Stomach (tissue), 9 donors: ENCODE results near the gene BNC2. TPM values are rescaled to one million over a fixed set of nuclear protein-coding genes. Genes with fewer than 3 reads are reported as not detected.

ENCODE experiments used
- DNase-seq, 2 donors: peaks; one replicate each; pipeline versions ENCODE4 v3.0.0 to v3.0.0-alpha.2; 2013 to 2019
- H3K27ac ChIP-seq, 5 donors: fragments of 200-600 bp in 4 of 5; sonication (generic) in 4 of 5; one replicate each; pipeline ENCODE4 v1.5.1; 2013 to 2019; ENCODE audit warnings: mild to moderate bottlenecking in 1 of 5, moderate library complexity in 1 of 5
- H3K27me3 ChIP-seq, 3 donors: fragments of 200-600 bp; sonication (generic); one replicate each; pipeline ENCODE4 v1.5.1; 2017 to 2019; ENCODE audit warnings: mixed run types in 1 of 3
- H3K36me3 ChIP-seq, 4 donors: fragments of 200-600 bp; sonication (generic); 1 replicate in 3 of 4; 2 replicates in 1 of 4; pipeline ENCODE4 v1.5.1; 2016 to 2019
- H3K4me1 ChIP-seq, 4 donors: fragments of 200-600 bp; sonication (generic); one replicate each; pipeline ENCODE4 v1.5.1; 2016 to 2019
- H3K4me3 ChIP-seq, 4 donors: fragments of 200-600 bp; sonication (generic) in 3 of 4; one replicate each; pipeline ENCODE4 v1.5.1; 2016 to 2019; ENCODE audit warnings: mild to moderate bottlenecking in 1 of 4
- H3K9me3 ChIP-seq, 4 donors: fragments of 200-600 bp; sonication (generic); one replicate each; pipeline ENCODE4 v1.5.1; 2016 to 2019
- EP300 ChIP-seq: sonication (generic); formaldehyde crosslinking; IDR thresholded peaks from one replicate; pipeline ENCODE4 v1.6.1; 2017; ENCODE audit warnings: antibody characterized with exemption
- POLR2A ChIP-seq, 4 donors: fragments of 450-650 bp; IDR thresholded peaks; one replicate each; pipeline ENCODE4 v1.6.1; 2016; ENCODE audit warnings: antibody characterized with exemption in 4 of 4, control low read depth in 2 of 4, mild to moderate bottlenecking in 1 of 4, moderate library complexity in 1 of 4
- POLR2AphosphoS5 ChIP-seq, 3 donors: sonication (generic); formaldehyde crosslinking; IDR thresholded peaks; one replicate each; pipeline ENCODE4 v1.6.1; 2016; ENCODE audit warnings: antibody characterized with exemption in 3 of 3
- WGBS, 5 donors: extraction: QIAGEN DNeasy Blood & Tissue Kit in 3 of 5; methylation state at CpG; one replicate each; pipeline versions ENCODE4 v1.1.5 to v1.1.7; 2013 to 2018; 5-methylcytosine and 5-hydroxymethylcytosine counted together
- intact Hi-C: fragments of 100-400 bp; cut with DNase I; formaldehyde crosslinking; loops from one replicate; pipeline ENCODE4 v1.15.1; 2023; ENCODE audit warnings: low total_unique reads
- polyA plus RNA-seq, 3 donors: library from polyadenylated mRNA; stranded (reverse); fragments of 200-250 nt; gene quantifications; one replicate each; pipeline ENCODE4 v1.2.3, GENCODE V29; 2013
- total RNA-seq, 5 donors: library from RNA; depleted of rRNA; stranded (reverse); fragments of >200 nt; gene quantifications; one replicate each; pipeline versions ENCODE4 v1.1.0 to v1.2.3, GENCODE V29; 2014 to 2016
- TF ChIP-seq, protein P1 (sequence below), 7 experiments: fragments of 450-650 bp in 4 of 7; fragments of 200-600 bp in 3 of 7; sonication (generic) in 3 of 7; IDR thresholded peaks; one replicate each; pipeline ENCODE4 v1.5.1; 2016 to 2019; ENCODE audit warnings: antibody characterized with exemption in 7 of 7, control low read depth in 2 of 7, mild to moderate bottlenecking in 1 of 7
- donor health status: healthy with polysubstance abuse.
- donor health status: Bipolar disorder and iron deficiency.
- donor health status: healthy.

The BNC2 gene
- total and polyA plus RNA-seq, 8 donors = 1.1 to 60.7 (median 7.6) TPM

DNA sequence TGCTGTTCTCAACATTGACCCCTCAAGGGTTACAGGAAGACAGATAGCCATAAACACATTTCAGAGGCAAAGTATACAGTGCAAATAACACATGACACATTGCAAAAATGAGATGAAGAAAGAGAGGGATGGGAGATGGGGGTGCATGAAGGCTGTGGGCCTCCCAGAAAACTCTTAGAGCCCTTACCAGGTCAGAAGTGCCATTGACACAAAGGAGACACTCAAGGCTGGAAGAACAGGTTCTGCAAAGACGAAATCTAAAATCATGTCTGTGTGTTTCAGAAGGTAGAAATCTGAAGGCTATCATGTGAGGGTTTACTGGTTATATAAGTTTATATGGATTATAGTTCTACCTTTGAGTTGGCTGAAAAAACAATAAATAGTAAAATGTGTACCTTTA, 318.8 kb downstream of the BNC2 start:
- Histone ChIP-seq H3K27me3 (no peaks in the 10 kb centered on the region), H3K4me3 (no peak overlapping the region), H3K9me3 (no peaks in the 10 kb centered on the region), H3K27ac (no peak overlapping the region), H3K36me3 (peaks cover 0 to 16% (median 7%) of the 10 kb centered on the region in 4 donors), H3K4me1 (peaks cover 0 to 10% (median 0%) of the 10 kb centered on the region in 4 donors)
- intact Hi-C loops = no loop called here
- 33 to 65% (median 59%) methylated on average over 1 of the region's 1 CpG for WGBS, 5 donors
- TF ChIP-seq, protein P1, sequence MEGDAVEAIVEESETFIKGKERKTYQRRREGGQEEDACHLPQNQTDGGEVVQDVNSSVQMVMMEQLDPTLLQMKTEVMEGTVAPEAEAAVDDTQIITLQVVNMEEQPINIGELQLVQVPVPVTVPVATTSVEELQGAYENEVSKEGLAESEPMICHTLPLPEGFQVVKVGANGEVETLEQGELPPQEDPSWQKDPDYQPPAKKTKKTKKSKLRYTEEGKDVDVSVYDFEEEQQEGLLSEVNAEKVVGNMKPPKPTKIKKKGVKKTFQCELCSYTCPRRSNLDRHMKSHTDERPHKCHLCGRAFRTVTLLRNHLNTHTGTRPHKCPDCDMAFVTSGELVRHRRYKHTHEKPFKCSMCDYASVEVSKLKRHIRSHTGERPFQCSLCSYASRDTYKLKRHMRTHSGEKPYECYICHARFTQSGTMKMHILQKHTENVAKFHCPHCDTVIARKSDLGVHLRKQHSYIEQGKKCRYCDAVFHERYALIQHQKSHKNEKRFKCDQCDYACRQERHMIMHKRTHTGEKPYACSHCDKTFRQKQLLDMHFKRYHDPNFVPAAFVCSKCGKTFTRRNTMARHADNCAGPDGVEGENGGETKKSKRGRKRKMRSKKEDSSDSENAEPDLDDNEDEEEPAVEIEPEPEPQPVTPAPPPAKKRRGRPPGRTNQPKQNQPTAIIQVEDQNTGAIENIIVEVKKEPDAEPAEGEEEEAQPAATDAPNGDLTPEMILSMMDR (IDR thresholded peaks at IDR 0.05) = no peak
- TF ChIP-seq POLR2AphosphoS5 (IDR thresholded peaks at IDR 0.05) (no peak), POLR2A (IDR thresholded peaks at IDR 0.05) (no peak), EP300 (no peak)
- no peak for DNase-seq

DNA sequence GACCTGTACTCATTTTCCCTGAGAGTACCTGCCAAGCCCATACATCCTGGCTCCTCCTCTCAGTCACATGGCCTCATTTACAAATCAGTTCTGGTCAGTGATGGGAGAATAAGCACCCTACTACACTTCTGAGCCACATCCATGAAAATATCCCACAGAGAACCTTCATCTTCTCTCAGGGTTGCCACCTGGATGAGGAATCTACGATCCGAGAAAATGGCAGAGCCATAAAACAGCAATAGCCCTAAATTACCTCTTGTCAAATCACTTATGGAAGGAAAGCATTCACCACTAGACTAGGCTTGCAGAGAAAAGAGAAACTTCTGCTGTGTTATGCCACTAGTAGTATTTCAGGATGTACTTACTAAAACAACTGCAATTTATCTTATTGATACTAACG, 324.8 kb downstream of the BNC2 start:
- no peak overlapping the region for H3K27ac ChIP-seq
- H3K27me3 ChIP-seq = no peaks in the 10 kb centered on the region
- intact Hi-C loops = no loop called here
- 87 to 96% (median 92%) methylated on average over 3 of the region's 3 CpGs for WGBS, 5 donors
- peaks cover 0 to under 1% (median 0%) of the 10 kb centered on the region in 4 donors for H3K36me3 ChIP-seq
- peaks cover 0 to 17% (median 3%) of the 10 kb centered on the region in 4 donors for H3K4me1 ChIP-seq
- DNase-seq = no peak
- no peaks in the 10 kb centered on the region for H3K9me3 ChIP-seq
- TF ChIP-seq POLR2A (IDR thresholded peaks at IDR 0.05) (no peak), POLR2AphosphoS5 (IDR thresholded peaks at IDR 0.05) (no peak), EP300 (no peak)
- TF ChIP-seq, protein P1 (IDR thresholded peaks at IDR 0.05) = no peak
- H3K4me3 ChIP-seq = no peak overlapping the region

DNA sequence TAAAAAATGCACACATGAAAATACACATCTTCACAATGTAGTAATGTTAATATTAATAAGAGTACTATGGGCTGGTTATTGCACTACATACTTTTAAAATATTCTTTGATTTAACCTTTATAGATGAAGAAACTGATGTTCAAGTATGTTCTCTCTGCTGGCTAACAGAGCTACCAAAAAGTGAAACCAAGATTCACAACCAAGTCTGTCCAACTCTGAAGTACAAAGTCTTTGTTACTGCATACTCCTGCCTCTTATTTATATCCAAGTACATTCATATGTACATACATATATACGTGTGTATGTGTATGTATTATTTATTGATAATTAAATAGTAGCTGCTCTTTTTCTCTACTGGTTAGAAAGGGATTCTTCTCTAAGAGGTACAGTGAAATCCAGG, 325.6 kb downstream of the BNC2 start:
- 53 to 71% (median 62%) methylated on average over 1 of the region's 1 CpG for WGBS, 5 donors
- Histone ChIP-seq H3K36me3 (no peaks in the 10 kb centered on the region), H3K4me3 (no peak overlapping the region), H3K4me1 (peaks cover 0 to 17% (median 3%) of the 10 kb centered on the region in 4 donors), H3K9me3 (no peaks in the 10 kb centered on the region), H3K27ac (no peak overlapping the region), H3K27me3 (no peaks in the 10 kb centered on the region)
- DNase-seq = no peak
- intact Hi-C loops = no loop called here
- TF ChIP-seq, protein P1 (IDR thresholded peaks at IDR 0.05) = no peak
- TF ChIP-seq POLR2AphosphoS5 (IDR thresholded peaks at IDR 0.05) (no peak), POLR2A (IDR thresholded peaks at IDR 0.05) (no peak), EP300 (no peak)

DNA sequence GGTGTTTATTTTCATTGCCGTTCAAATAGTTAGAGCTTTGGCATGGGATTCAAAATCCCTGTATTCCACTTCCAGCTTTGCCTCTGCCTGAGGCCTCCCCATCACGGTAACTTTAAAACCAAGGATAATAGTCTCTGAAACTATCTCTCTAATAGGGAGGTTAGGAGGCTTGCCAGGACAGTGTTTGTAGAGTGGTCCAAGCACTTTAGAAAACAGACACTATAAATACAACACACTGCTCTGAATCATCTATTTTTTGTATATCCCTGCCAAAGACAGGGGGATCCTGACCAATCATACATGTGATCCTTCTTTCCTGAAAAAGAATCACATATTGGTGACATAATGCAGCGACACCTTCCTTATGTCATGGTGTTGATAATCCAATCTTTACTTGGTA, 326.8 kb downstream of the BNC2 start:
- TF ChIP-seq POLR2AphosphoS5 (IDR thresholded peaks at IDR 0.05) (no peak), EP300 (no peak), POLR2A (IDR thresholded peaks at IDR 0.05) (no peak)
- TF ChIP-seq, protein P1 (IDR thresholded peaks at IDR 0.05) = no peak
- Histone ChIP-seq H3K4me1 (peaks cover 0 to 17% (median 3%) of the 10 kb centered on the region in 4 donors), H3K9me3 (no peaks in the 10 kb centered on the region), H3K4me3 (no peak overlapping the region), H3K27ac (no peak overlapping the region), H3K27me3 (no peaks in the 10 kb centered on the region), H3K36me3 (no peaks in the 10 kb centered on the region)
- no peak for DNase-seq
- intact Hi-C loops = no loop called here
- 69 to 87% (median 77%) methylated on average over 3 of the region's 3 CpGs for WGBS, 5 donors
